Measurements from ENCODE around the gene ACTN1.

ACTN1 gene

GRCh38 chr14:68929623-68930307, 49.3 kb downstream of the ACTN1 start:
- no peak for TF ChIP-seq HDGF (IDR thresholded peaks at IDR 0.05; ENCODE audit: borderline replicate concordance)
- no peak for TF ChIP-seq SUZ12 (IDR thresholded peaks at IDR 0.05)
- no peak for TF ChIP-seq TARDBP (IDR thresholded peaks at IDR 0.05)
- TF ChIP-seq L3MBTL2 (conservative IDR thresholded peaks at IDR 0.05), result no peak
- no peak for TF ChIP-seq ZNF384 (IDR thresholded peaks at IDR 0.05)
- no peak for TF ChIP-seq ELF4 (IDR thresholded peaks at IDR 0.05)
- TF ChIP-seq FOXA1 (IDR thresholded peaks at IDR 0.05), result no peak
- no peak for TF ChIP-seq SP1 (IDR thresholded peaks at IDR 0.05)
- TF ChIP-seq FOXM1 (IDR thresholded peaks at IDR 0.05; ENCODE audit: borderline replicate concordance), result no peak
- ChIA-PET POLR2A (no interaction called here), CTCF (interaction anchor here (1.4 to 1.5 kb wide), 2 partner anchors 18 kb away, joined by 4 to 6 read pairs; no protein-coding TSS in a partner anchor)
- no peak for DNase-seq (ENCODE audit: extremely low spot score)

GRCh38 chr14:68928770-68929550, 50.1 kb downstream of the ACTN1 start:
- ChIA-PET CTCF (interaction anchor here (1.4 kb wide), 1 partner anchor 18 kb away, joined by 6 read pairs; no protein-coding TSS in a partner anchor), POLR2A (no interaction called here)
- DNase-seq (ENCODE audit: extremely low spot score), result no peak
- no peak for TF ChIP-seq PKNOX1 (IDR thresholded peaks at IDR 0.05)
- TF ChIP-seq NFRKB (IDR thresholded peaks at IDR 0.05), result no peak
- TF ChIP-seq ARNT (IDR thresholded peaks at IDR 0.05), result no peak
- no peak for TF ChIP-seq FOXM1 (IDR thresholded peaks at IDR 0.05; ENCODE audit: borderline replicate concordance)
- TF ChIP-seq SP1 (IDR thresholded peaks at IDR 0.05), result no peak
- no peak for TF ChIP-seq FOXK2 (IDR thresholded peaks at IDR 0.05)
- TF ChIP-seq BHLHE40 (IDR thresholded peaks at IDR 0.05; ENCODE audit: borderline replicate concordance), result no peak
- TF ChIP-seq TARDBP (IDR thresholded peaks at IDR 0.05), result no peak
- TF ChIP-seq SUZ12 (IDR thresholded peaks at IDR 0.05), result no peak
- no peak for TF ChIP-seq FOXA1 (IDR thresholded peaks at IDR 0.05)
- TF ChIP-seq ZNF384 (IDR thresholded peaks at IDR 0.05), result no peak
- no peak for TF ChIP-seq CTBP1 (IDR thresholded peaks at IDR 0.05; ENCODE audit: borderline replicate concordance)
- TF ChIP-seq L3MBTL2 (conservative IDR thresholded peaks at IDR 0.05), result no peak

GRCh38 chr14:68927956-68928675, 51.0 kb downstream of the ACTN1 start:
- ChIA-PET CTCF (interaction anchor here (1.4 kb wide), 1 partner anchor 17 kb away, joined by 6 read pairs; no protein-coding TSS in a partner anchor), POLR2A (no interaction called here)
- TF ChIP-seq SP1 (IDR thresholded peaks at IDR 0.05) (no peak), ZNF384 (IDR thresholded peaks at IDR 0.05) (no peak), ARNT (IDR thresholded peaks at IDR 0.05) (no peak), HDGF (IDR thresholded peaks at IDR 0.05; ENCODE audit: borderline replicate concordance) (no peak), FOXA1 (IDR thresholded peaks at IDR 0.05) (no peak), ELF4 (IDR thresholded peaks at IDR 0.05) (no peak), NFRKB (IDR thresholded peaks at IDR 0.05) (no peak), CTBP1 (IDR thresholded peaks at IDR 0.05; ENCODE audit: borderline replicate concordance) (no peak), BHLHE40 (IDR thresholded peaks at IDR 0.05; ENCODE audit: borderline replicate concordance) (no peak), TARDBP (IDR thresholded peaks at IDR 0.05) (no peak), FOXM1 (IDR thresholded peaks at IDR 0.05; ENCODE audit: borderline replicate concordance) (no peak), LEF1 (IDR thresholded peaks at IDR 0.05; ENCODE audit: borderline replicate concordance) (no peak)
- no peak for DNase-seq (ENCODE audit: extremely low spot score)

- no peak for DNase-seq (ENCODE audit: extremely low spot score)
- CTCF ChIA-PET, result no interaction called here
- no peak for TF ChIP-seq L3MBTL2 (conservative IDR thresholded peaks at IDR 0.05)
- no peak for TF ChIP-seq FOXK2 (IDR thresholded peaks at IDR 0.05)
- POLR2A ChIA-PET, result no interaction called here
Measured at GRCh38 chr14:68927089-68927488, 52.0 kb downstream of the ACTN1 start.

- ChIA-PET POLR2A (no interaction called here), CTCF (interaction anchor here (1.4 kb wide), 1 partner anchor 33 kb away, joined by 4 read pairs; no protein-coding TSS in a partner anchor)
- TF ChIP-seq FOXA1 (IDR thresholded peaks at IDR 0.05), result no peak
- TF ChIP-seq ARNT (IDR thresholded peaks at IDR 0.05), result no peak
- no peak for TF ChIP-seq SP1 (IDR thresholded peaks at IDR 0.05)
- TF ChIP-seq LEF1 (IDR thresholded peaks at IDR 0.05; ENCODE audit: borderline replicate concordance), result no peak
- TF ChIP-seq L3MBTL2 (conservative IDR thresholded peaks at IDR 0.05), result no peak
- TF ChIP-seq BHLHE40 (IDR thresholded peaks at IDR 0.05; ENCODE audit: borderline replicate concordance), result no peak
- TF ChIP-seq ELF4 (IDR thresholded peaks at IDR 0.05), result no peak
- TF ChIP-seq SUZ12 (IDR thresholded peaks at IDR 0.05), result no peak
- no peak for TF ChIP-seq FOXM1 (IDR thresholded peaks at IDR 0.05; ENCODE audit: borderline replicate concordance)
- no peak for TF ChIP-seq FOXK2 (IDR thresholded peaks at IDR 0.05)
- no peak for TF ChIP-seq PKNOX1 (IDR thresholded peaks at IDR 0.05)
- no peak for TF ChIP-seq TARDBP (IDR thresholded peaks at IDR 0.05)
- no peak for TF ChIP-seq CTBP1 (IDR thresholded peaks at IDR 0.05; ENCODE audit: borderline replicate concordance)
- no peak for TF ChIP-seq ZNF384 (IDR thresholded peaks at IDR 0.05)
- TF ChIP-seq HDGF (IDR thresholded peaks at IDR 0.05; ENCODE audit: borderline replicate concordance), result no peak
- no peak for TF ChIP-seq NFRKB (IDR thresholded peaks at IDR 0.05)
- DNase-seq (ENCODE audit: extremely low spot score), result no peak
Measured at GRCh38 chr14:68926236-68926635, 52.9 kb downstream of the ACTN1 start.

- TF ChIP-seq ARNT (IDR thresholded peaks at IDR 0.05), result no peak
- POLR2A ChIA-PET, result no interaction called here
- CTCF ChIA-PET, result interaction anchor here (1.4 kb wide), 2 partner anchors 14 to 34 kb away, joined by 4 to 7 read pairs; no protein-coding TSS in a partner anchor
Measured at GRCh38 chr14:68925373-68925772, 53.7 kb downstream of the ACTN1 start.

More at GRCh38 chr14:68925373-68925772, 53.7 kb downstream of the ACTN1 start:
- DNase-seq (ENCODE audit: extremely low spot score), result no peak
